ENCODE measurements around the gene ZFPM1.

ZFPM1 gene

DNA sequence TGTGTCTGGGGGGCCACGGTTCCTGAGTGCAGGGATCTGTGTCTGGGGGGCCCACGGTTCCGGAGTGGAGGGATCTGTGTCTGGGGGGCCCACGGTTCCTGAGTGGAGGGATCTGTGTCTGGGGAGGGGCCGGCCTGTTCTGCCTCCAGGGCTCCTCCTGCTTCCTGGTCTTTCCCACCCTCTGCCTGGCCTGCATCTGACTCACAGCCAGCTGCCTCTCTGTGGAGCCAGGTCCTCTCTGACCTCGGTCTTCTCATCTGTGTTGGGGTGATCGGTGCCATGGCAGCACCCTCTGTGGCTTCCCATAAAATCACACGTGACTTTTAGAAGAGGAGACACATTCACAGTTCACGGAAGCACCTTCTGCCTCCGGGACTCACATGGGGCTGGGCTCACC, 50.3 kb downstream of the ZFPM1 start:
- TF ChIP-seq, protein P1, sequence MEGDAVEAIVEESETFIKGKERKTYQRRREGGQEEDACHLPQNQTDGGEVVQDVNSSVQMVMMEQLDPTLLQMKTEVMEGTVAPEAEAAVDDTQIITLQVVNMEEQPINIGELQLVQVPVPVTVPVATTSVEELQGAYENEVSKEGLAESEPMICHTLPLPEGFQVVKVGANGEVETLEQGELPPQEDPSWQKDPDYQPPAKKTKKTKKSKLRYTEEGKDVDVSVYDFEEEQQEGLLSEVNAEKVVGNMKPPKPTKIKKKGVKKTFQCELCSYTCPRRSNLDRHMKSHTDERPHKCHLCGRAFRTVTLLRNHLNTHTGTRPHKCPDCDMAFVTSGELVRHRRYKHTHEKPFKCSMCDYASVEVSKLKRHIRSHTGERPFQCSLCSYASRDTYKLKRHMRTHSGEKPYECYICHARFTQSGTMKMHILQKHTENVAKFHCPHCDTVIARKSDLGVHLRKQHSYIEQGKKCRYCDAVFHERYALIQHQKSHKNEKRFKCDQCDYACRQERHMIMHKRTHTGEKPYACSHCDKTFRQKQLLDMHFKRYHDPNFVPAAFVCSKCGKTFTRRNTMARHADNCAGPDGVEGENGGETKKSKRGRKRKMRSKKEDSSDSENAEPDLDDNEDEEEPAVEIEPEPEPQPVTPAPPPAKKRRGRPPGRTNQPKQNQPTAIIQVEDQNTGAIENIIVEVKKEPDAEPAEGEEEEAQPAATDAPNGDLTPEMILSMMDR (conservative IDR thresholded peaks at IDR 0.05; ENCODE audit: low read depth, low read length) = no peak
- H3K27me3 ChIP-seq (ENCODE audit: insufficient read depth, low read depth) = peaks cover 49% of the 10 kb centered on the region; the same call in 1 of the 2 replicates
- H3K9ac ChIP-seq = no peak overlapping the region
- no peaks in the 10 kb centered on the region for H3K79me2 ChIP-seq (ENCODE audit: insufficient read depth, low read depth)
- H3K4me1 ChIP-seq (ENCODE audit: low read depth, poor library complexity, severe bottlenecking) = peaks cover 7% of the 10 kb centered on the region
- no peak overlapping the region for H2AFZ ChIP-seq (ENCODE audit: low read depth)
- no peak overlapping the region for H3K4me3 ChIP-seq (IDR thresholded peaks at IDR 0.05; ENCODE audit: insufficient read depth, low read depth, low read length)
- no peaks in the 10 kb centered on the region for H3K36me3 ChIP-seq (ENCODE audit: insufficient read depth)
- no peak overlapping the region for H3K4me2 ChIP-seq
- no peaks in the 10 kb centered on the region for H4K20me1 ChIP-seq (ENCODE audit: insufficient read depth)
- H3K27ac ChIP-seq = no peak overlapping the region

DNA sequence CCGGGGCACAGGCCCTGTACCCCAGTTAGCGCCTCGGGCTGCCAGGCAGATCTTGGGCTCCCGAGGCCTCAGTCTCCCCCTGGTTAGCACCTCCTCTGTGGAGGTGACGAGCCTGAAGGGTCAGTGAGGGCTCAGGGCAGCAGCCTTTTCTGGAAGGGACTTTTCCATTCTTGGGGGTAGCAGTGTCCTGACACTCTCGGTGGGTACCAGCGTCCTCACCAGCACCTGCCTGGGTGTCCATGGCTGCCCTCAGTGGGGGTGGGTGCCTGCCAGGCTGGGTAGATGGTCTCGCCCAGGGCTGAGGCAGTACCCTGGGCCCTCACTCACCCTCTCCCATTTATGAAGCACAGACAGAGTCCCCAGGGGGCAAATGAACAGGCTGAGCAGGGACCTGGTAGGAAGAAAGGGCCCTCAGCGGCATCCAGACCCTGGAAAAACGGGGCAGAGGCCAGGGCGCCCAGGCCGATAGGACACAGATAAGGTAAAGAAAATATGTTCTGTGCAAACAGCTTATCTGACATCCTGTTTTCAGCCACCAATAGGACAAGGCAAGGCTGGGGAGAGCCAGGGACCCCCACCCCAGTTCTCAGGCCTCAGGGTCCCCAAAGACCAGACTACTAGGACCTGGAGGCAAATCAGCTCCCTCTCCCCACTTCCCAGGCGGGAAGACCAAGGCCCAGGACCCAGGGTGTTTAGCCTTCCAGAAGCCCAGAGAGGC, 50.9 kb downstream of the ZFPM1 start:
- Histone ChIP-seq H3K27me3 (ENCODE audit: insufficient read depth, low read depth) (peaks cover 43% of the 10 kb centered on the region; the same call in 1 of the 2 replicates), H3K79me2 (ENCODE audit: insufficient read depth, low read depth) (no peaks in the 10 kb centered on the region), H3K9ac (no peak overlapping the region), H2AFZ (ENCODE audit: low read depth) (no peak overlapping the region), H3K4me1 (ENCODE audit: low read depth, poor library complexity, severe bottlenecking) (peaks cover 7% of the 10 kb centered on the region), H4K20me1 (ENCODE audit: insufficient read depth) (no peaks in the 10 kb centered on the region), H3K27ac (no peak overlapping the region), H3K36me3 (ENCODE audit: insufficient read depth) (no peaks in the 10 kb centered on the region), H3K4me2 (no peak overlapping the region), H3K4me3 (IDR thresholded peaks at IDR 0.05; ENCODE audit: insufficient read depth, low read depth, low read length) (no peak overlapping the region)
- TF ChIP-seq, protein P1 (conservative IDR thresholded peaks at IDR 0.05; ENCODE audit: low read depth, low read length) = no peak

DNA sequence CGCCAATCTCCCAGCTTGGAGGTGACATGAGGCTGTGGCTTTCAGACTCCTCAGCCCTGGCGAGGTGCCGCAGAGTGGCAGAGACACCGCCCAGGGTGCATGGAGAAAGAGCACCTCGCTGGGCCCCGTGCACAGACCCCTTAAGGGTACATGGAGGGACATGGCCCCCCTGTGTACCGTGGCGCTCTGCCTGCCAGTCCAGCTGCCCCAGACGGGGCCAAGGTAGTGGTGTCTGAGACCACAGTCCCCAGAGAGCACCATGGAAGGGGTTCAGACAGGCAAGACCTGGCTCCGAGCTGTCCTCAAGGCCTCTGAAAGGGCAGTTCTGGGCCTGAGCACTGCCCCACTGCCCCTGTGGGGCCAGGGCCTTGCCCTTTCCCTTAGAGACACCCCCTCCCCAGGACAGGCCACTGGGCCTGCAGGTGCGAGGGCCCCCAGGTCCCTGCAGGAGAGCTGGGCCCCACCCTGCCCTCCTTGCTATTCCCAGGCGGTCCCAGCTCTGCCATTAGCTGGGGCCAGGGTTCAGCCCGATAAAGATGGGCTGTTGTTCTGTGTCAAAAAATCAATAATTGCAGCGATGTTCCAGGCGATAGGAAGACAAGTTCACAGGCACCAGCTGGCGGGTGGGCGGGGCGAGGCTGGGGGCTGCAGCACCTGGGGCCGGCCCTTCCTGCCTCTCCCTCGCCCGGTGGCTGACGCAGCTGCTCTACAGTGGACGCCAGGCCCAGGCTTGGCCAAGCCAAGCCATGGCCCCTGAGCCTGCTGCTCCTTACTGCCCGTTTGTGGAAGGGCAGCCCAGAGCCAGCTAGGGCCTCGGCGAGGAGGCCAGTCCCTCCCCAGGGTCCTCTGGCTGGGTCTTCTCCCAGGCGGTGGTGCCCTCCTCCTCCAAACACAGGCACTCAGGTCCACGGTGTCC, 51.7 kb downstream of the ZFPM1 start:
- Histone ChIP-seq H3K27me3 (ENCODE audit: insufficient read depth, low read depth) (peaks cover 36% of the 10 kb centered on the region; the same call in 1 of the 2 replicates), H2AFZ (ENCODE audit: low read depth) (no peak overlapping the region), H4K20me1 (ENCODE audit: insufficient read depth) (no peaks in the 10 kb centered on the region), H3K27ac (no peak overlapping the region), H3K9ac (no peak overlapping the region), H3K79me2 (ENCODE audit: insufficient read depth, low read depth) (no peaks in the 10 kb centered on the region), H3K4me1 (ENCODE audit: low read depth, poor library complexity, severe bottlenecking) (peaks cover 7% of the 10 kb centered on the region), H3K4me3 (IDR thresholded peaks at IDR 0.05; ENCODE audit: insufficient read depth, low read depth, low read length) (no peak overlapping the region), H3K36me3 (ENCODE audit: insufficient read depth) (no peaks in the 10 kb centered on the region), H3K4me2 (no peak overlapping the region)
- TF ChIP-seq, protein P1 (conservative IDR thresholded peaks at IDR 0.05; ENCODE audit: low read depth, low read length) = no peak

DNA sequence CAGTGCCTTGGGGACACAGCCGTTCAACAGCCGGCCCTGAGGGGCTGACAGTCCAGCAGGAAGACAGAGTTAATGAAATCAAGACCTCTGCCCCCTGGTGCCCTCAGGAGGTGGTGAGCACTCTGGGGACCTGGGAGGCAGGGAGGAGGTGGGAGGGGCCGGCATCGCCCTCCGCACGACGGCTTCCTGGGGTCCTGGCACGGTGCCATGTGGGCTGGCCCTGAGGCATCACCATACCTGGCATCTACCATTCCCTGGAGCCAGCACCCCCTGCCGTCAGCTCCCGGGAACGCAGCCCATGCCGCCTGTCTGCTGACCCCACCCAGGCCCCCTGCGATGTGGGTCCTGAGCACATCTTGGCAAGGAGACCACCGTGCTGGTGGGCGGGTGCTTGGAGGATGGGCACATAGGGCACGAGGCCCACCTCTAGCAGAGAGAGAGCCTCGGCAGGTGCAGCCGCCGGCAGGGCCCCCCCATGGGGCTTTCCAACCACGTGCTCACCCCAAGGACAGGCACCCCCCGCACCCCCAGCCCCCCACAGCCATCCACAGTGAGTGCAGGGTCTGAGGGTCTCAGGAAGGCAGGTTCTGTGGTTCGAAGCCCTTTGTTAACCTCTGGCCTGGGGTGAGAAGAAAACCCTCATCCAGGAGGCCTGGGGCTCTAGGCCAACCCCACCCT, 52.5 kb downstream of the ZFPM1 start:
- H3K4me2 ChIP-seq = no peak overlapping the region
- H3K27me3 ChIP-seq (ENCODE audit: insufficient read depth, low read depth) = peaks cover 41% of the 10 kb centered on the region; the same call in 1 of the 2 replicates

More for the DNA sequence above, 52.5 kb downstream of the ZFPM1 start:
- Histone ChIP-seq H3K4me1 (ENCODE audit: low read depth, poor library complexity, severe bottlenecking) (peaks cover 7% of the 10 kb centered on the region), H2AFZ (ENCODE audit: low read depth) (no peak overlapping the region), H3K36me3 (ENCODE audit: insufficient read depth) (no peaks in the 10 kb centered on the region), H3K4me3 (IDR thresholded peaks at IDR 0.05; ENCODE audit: insufficient read depth, low read depth, low read length) (no peak overlapping the region), H3K27ac (no peak overlapping the region), H4K20me1 (ENCODE audit: insufficient read depth) (no peaks in the 10 kb centered on the region), H3K79me2 (ENCODE audit: insufficient read depth, low read depth) (no peaks in the 10 kb centered on the region), H3K9ac (no peak overlapping the region)
- TF ChIP-seq, protein P1 (conservative IDR thresholded peaks at IDR 0.05; ENCODE audit: low read depth, low read length) = peak; percentile 48
